Gastroesophageal sphincter (tissue), 3 donors: ENCODE results near the gene CAMTA2.
A peak's percentile ranks its signal among the peaks of the same experiment; 100 is the strongest.

Experiments
- EP300 ChIP-seq: sonication (generic); formaldehyde crosslinking; IDR thresholded peaks from one replicate; pipeline ENCODE4 v1.6.1; 2017; ENCODE audit warnings: antibody characterized with exemption, mild to moderate bottlenecking
- POLR2A ChIP-seq, 2 donors: fragments of 450-650 bp; IDR thresholded peaks; one replicate each; pipeline ENCODE4 v1.6.1; 2017; ENCODE audit warnings: antibody characterized with exemption in 2 of 2, mild to moderate bottlenecking in 2 of 2, moderate library complexity in 1 of 2
- POLR2AphosphoS5 ChIP-seq: sonication (generic); formaldehyde crosslinking; IDR thresholded peaks from one replicate; pipeline ENCODE4 v1.6.1; 2017; ENCODE audit warnings: antibody characterized with exemption
- TF ChIP-seq, protein P1 (sequence below), 4 experiments: fragments of 200-600 bp in 2 of 4; fragments of 450-650 bp in 2 of 4; sonication (generic) in 1 of 4; IDR thresholded peaks; one replicate each; pipeline ENCODE4 v1.5.1; 2017 to 2019; ENCODE audit warnings: antibody characterized with exemption in 4 of 4, mild to moderate bottlenecking in 2 of 4, moderate library complexity in 2 of 4

DNA sequence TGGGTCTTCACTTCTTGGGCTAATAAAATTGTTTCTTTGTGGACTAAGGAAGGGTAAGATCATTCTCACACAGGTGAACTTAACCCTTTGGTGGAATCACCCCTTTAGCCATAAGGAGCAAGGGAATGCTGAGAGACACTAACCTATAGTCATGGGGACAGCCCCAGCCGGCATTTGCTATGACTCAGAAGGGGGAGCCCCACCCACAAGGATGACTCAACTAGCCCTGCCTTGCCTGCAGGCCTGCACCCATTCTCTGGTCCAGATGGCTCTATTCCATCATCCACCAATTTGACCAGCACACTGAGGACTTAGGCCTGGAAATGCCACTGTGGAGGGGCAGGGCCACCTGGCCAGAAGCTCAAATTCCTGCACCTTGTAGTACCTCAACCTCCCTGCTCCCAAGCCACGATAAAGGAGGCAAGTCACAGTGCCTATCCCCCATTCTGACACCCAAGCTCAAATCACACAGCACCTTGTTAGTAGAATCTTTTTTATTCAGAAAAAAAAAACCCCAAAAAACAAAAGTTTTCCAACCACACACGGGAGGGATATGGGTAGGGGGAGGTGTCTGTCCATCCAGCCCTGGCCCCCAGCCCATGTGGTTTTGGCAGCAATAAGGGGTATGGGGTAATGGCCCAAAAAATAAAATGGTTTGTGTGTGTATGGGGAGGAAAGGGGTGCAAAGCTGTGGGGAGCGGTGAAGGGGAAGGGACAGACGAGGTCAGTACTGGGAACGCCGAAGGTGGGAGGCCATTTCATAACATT is 42.1 kb downstream of the CAMTA2 start:
- TF ChIP-seq, protein P1, sequence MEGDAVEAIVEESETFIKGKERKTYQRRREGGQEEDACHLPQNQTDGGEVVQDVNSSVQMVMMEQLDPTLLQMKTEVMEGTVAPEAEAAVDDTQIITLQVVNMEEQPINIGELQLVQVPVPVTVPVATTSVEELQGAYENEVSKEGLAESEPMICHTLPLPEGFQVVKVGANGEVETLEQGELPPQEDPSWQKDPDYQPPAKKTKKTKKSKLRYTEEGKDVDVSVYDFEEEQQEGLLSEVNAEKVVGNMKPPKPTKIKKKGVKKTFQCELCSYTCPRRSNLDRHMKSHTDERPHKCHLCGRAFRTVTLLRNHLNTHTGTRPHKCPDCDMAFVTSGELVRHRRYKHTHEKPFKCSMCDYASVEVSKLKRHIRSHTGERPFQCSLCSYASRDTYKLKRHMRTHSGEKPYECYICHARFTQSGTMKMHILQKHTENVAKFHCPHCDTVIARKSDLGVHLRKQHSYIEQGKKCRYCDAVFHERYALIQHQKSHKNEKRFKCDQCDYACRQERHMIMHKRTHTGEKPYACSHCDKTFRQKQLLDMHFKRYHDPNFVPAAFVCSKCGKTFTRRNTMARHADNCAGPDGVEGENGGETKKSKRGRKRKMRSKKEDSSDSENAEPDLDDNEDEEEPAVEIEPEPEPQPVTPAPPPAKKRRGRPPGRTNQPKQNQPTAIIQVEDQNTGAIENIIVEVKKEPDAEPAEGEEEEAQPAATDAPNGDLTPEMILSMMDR (IDR thresholded peaks at IDR 0.05): no peak
- TF ChIP-seq EP300 (no peak), POLR2A (IDR thresholded peaks at IDR 0.05) (no peak), POLR2AphosphoS5 (peak; percentile 80)
